ENCODE data around the gene KLF11.

DNA sequence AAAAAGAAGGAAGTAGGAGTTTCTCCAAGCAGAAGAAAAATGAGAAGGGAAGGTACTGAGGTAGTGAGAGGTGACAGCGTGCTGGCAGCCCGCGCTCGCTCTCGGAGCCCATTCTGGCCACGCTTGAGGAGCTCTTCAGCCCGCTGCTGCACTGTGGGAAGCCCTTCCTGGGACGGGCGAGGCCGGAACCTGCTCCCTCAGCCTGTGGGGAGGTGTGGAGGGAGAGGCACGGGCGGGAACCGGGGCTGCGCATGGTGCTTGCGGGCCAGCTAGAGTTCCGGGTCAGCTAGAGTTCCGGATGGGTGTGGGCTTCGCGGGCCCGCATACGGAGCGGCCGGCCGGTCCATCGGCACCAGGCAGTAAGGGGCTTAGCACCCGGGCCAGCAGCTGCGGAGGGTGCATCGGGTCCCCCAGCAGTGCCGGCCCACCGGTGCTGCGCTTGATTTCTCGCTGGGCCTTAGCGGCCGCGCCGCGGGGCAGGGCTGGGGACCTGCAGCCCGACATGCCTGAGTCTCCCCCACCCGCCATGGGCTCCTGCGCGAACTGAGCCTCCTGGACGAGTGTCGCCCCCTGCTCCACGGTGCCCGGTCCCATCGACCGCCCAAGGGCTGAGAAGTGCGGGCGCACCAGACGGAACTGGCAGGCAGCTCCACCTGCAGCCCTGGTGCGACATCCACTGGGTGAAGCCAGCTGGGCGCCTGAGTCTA lies 48.0 kb downstream of the KLF11 start:
- TF ChIP-seq CTCF (IDR thresholded peaks at IDR 0.05) (no peak), POLR2A (IDR thresholded peaks at IDR 0.05) (no peak)

All from body of pancreas (tissue), 4 donors.